ENCODE measurements around the gene BEND2. TPM values are rescaled to one million over a fixed set of nuclear protein-coding genes. Genes with fewer than 3 reads are reported as not detected.
A peak's percentile ranks its signal among the peaks of the same experiment; 100 is the strongest.

BEND2 gene
- total and polyA plus RNA-seq, 12 donors: 0.08 to 0.10 TPM; not detected in 10

GRCh38 chrX:18173494-18174180 is 47.0 kb downstream of the BEND2 start:
- 43 to 50% methylated on average over 7 of the region's 7 CpGs for WGBS, 2 donors
- Histone ChIP-seq H3K27ac (peak overlapping the region in 1 of 10 donors; percentile 12), H3K9me3 (no peaks in the 10 kb centered on the region), H3K36me3 (no peaks in the 10 kb centered on the region), H3K4me1 (no peaks in the 10 kb centered on the region), H3K4me3 (no peak overlapping the region), H3K27me3 (peaks cover 0 to 7% (median 0%) of the 10 kb centered on the region in 7 donors)
- TF ChIP-seq CTCF (IDR thresholded peaks at IDR 0.05): no peak
- DNase-seq: peak in 1 of 2 donors; percentile 9
- ATAC-seq: peak in 6 of 8 donors; percentile 25 to 98 (median 85)
- intact Hi-C loops (cut with DNase I): no loop called here

- no peak overlapping the region for H3K4me3 ChIP-seq
- no peaks in the 10 kb centered on the region for H3K9me3 ChIP-seq
- no peaks in the 10 kb centered on the region for H3K4me1 ChIP-seq
- no peak for TF ChIP-seq CTCF (IDR thresholded peaks at IDR 0.05)
- ATAC-seq (no peak), DNase-seq (no peak)
- intact Hi-C loops (cut with DNase I): no loop called here
- WGBS, 2 donors: 66 to 81% methylated on average over 4 of the region's 4 CpGs
- H3K27me3 ChIP-seq: peaks cover 0 to 7% (median 0%) of the 10 kb centered on the region in 7 donors
- no peak overlapping the region for H3K27ac ChIP-seq
- no peaks in the 10 kb centered on the region for H3K36me3 ChIP-seq
Measured at GRCh38 chrX:18172970-18173369, 47.7 kb downstream of the BEND2 start.

- ATAC-seq: no peak
- Histone ChIP-seq H3K27ac (no peak overlapping the region), H3K27me3 (peaks cover 0 to 7% (median 0%) of the 10 kb centered on the region in 7 donors), H3K9me3 (no peaks in the 10 kb centered on the region), H3K4me3 (no peak overlapping the region), H3K36me3 (no peaks in the 10 kb centered on the region), H3K4me1 (no peaks in the 10 kb centered on the region)
- no peak for TF ChIP-seq CTCF (IDR thresholded peaks at IDR 0.05)
- intact Hi-C loops (cut with DNase I): no loop called here
- DNase-seq: no peak
- WGBS, 2 donors: 67 to 85% methylated on average over 6 of the region's 6 CpGs
Measured at GRCh38 chrX:18170910-18171309, 49.8 kb downstream of the BEND2 start.

- H3K27ac ChIP-seq: no peak overlapping the region
- H3K36me3 ChIP-seq: no peaks in the 10 kb centered on the region
- no peaks in the 10 kb centered on the region for H3K4me1 ChIP-seq
- ATAC-seq (no peak), DNase-seq (no peak)
- WGBS, 2 donors: 90 to 92% methylated on average over 4 of the region's 4 CpGs
- peaks cover 0 to 9% (median 0%) of the 10 kb centered on the region in 7 donors for H3K27me3 ChIP-seq
- H3K4me3 ChIP-seq: no peak overlapping the region
- intact Hi-C loops (cut with DNase I): no loop called here
- H3K9me3 ChIP-seq: no peaks in the 10 kb centered on the region
- no peak for TF ChIP-seq CTCF (IDR thresholded peaks at IDR 0.05)
Measured at GRCh38 chrX:18166068-18166467, 54.6 kb downstream of the BEND2 start.
